Activated naive CD4-positive, alpha-beta T cell treated with Interleukin-2 at 50 U/mL for 16 hours (primary cell): ENCODE measurements around the gene GALNS.
A peak's percentile ranks its signal among the peaks of the same experiment; 100 is the strongest.
"Not testable (repeated sequence)": the region's sequence is repeated elsewhere in the genome, so short reads cannot be mapped to it uniquely, and the experiment has no call there.

ENCODE experiments used
- DNase-seq: peaks from one replicate; pipeline ENCODE4 v3.0.0-alpha.2; 2020

Gene GALNS

DNA sequence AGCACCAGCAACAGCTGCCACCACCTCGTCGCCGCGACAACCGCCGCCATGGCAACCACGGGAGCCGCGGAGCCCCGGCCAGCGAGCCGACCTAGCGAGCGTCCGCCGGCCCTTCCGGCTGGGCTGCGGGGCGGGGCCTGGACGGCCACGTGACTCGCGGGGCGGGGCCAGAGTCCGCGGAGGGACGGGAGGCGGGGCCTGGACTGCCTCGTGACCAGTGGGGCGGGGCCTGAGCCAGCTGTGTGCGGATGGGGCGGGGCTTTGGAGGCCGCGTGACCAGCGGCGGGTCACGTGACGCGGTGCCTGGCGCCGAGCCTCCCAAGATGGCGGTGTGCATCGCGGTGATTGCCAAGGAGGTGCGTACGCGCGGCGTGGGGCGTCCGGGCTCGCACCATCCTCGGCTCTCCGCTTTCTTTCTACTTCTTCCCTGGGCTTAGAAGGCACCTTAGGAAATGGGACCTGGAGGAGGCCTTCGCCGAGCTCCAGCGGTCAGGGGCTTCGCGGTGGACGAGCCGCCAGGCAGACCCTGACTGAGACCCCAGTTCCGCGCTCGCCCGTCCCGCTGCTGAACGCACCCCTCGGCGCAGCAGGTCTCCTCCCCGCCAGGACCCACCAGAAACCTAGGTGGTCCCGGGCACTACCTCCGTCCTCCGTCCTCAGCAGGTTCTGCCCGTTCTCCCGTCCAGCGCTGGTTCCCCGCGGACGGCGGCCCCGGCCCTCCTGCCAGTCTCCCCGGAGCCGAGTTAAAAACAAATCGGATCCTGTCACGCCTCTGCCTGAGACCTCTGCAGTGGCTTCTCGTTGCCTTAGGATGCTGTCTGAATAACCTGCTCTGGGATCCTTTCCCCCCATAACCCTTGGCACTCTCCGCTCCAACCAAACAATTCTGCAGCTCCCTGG, at the start of gene GALNS, which contains the start of gene TRAPPC2L:
Gene GALNS (minus strand): TSS at position 120 of the 900 bp plus-strand sequence. CDS start 70 bp downstream, at position 50.
Gene TRAPPC2L (plus strand): TSS at position 300 of the 900 bp plus-strand sequence. CDS start 24 bp downstream, at position 324.
- peak; percentile 99 for DNase-seq

GRCh38 chr16:88906020-88906419, 49.3 kb upstream of the GALNS start:
- no peak for DNase-seq

GRCh38 chr16:88905563-88905962, 48.8 kb upstream of the GALNS start:
- no peak for DNase-seq

GRCh38 chr16:88904676-88905365, 48.1 kb upstream of the GALNS start:
- DNase-seq, result no peak

DNA sequence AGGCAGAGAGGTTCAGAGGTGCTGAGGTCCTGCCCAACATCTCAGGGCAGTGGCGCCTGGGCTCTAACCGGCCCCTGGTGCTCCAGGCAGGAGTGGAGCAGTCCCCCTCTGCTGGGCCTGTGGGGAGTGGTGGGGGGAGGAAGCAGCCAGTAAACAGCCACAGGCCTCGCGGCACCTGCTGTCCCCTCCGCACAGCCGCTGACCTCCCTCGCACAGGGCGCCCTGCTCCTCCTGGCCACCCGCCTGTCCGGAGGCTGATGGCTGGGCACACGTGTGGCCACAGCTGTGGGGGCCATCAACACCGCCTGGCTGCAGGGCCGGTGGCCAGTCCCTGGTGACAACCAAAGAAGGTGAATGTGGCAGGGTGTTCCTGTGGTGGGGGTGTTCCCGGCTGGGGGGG, 46.5 kb upstream of the GALNS start:
- no peak for DNase-seq

DNA sequence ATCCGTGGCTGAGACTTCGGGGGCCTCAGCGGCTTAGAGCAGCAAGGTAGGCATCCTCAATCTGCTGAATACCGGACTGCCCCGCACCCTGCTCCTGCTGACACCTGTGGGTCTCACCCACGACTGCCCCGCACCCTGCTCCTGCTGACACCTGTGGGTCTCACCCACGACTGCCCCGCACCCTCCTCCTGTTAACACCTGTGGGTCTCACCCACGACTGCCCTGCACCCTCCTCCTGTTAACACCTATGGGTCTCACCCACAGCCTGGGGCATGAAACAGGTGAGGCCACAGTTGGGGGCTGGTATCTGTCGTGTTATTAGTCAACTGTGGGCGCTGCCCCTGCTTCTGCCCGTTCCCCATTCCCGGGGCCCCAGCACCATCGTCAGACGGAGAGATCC, 46.0 kb upstream of the GALNS start:
- DNase-seq, result no peak

- no peak for DNase-seq
Measured at GRCh38 chr16:88901718-88902337, 45.1 kb upstream of the GALNS start.

GRCh38 chr16:88900662-88901052, 43.9 kb upstream of the GALNS start:
- DNase-seq, result no peak

- DNase-seq, result no peak
Measured at GRCh38 chr16:88899901-88900661, 43.3 kb upstream of the GALNS start.

- no peak for DNase-seq
Measured at GRCh38 chr16:88897696-88898425, 41.1 kb upstream of the GALNS start.

GRCh38 chr16:88896238-88897070, 39.7 kb upstream of the GALNS start:
- no peak for DNase-seq

DNA sequence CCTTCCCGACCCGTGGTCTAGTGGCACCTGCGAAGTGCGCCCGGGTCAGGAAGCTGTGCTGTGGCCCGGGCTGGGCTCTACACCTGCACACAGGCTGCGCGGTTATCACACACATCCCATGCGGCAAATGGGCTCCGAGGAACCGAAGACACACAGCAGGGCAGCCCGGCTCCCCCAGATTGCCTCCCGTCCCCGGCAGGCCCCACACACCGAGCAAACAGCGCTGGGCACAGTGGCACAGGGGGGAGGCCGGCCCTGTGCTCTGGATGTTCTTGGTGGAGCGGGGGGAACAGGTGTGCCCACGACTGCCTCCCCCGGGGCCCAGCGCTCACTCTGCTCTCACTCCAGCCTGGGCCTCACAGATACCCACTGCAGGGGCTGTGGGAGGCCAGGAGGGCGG, 38.6 kb upstream of the GALNS start:
- DNase-seq, result no peak

GRCh38 chr16:88894681-88895300, 38.0 kb upstream of the GALNS start:
- DNase-seq, result no peak

DNA sequence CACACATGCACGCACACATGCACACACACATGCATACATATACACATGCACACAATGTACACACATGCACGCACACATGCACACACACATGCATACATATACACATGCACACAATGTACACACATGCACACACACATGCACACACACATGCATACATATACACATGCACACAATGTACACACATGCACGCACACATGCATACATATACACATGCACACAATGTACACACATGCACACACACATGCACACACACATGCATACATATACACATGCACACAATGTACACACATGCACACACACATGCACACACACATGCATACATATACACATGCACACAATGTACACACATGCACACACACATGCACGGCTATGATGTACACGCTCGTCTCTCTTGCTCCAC, 37.5 kb upstream of the GALNS start:
- DNase-seq, result not testable (repeated sequence)

GRCh38 chr16:88893127-88893968, 36.6 kb upstream of the GALNS start:
- no peak for DNase-seq

GRCh38 chr16:88892065-88892464, 35.3 kb upstream of the GALNS start:
- DNase-seq, result no peak

DNA sequence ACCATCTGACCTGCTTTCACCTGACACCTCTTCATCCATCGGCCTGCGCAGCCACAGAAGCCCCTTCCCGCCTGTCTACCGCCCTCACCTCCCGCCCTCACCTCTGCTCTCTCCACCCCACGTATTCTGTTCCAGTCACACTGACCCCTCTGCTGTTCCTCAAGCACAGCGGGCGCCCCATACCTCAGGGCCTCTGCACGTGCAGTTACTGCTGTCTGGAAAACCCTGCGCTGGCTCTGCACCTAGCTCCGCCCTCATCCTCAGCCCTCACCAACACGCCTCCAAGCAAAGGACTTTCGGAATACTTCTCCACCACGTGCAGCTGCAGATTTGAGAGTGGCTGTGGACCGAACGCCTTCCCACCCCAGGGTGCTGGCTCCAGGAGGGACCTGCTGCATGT, 34.3 kb upstream of the GALNS start:
- DNase-seq, result no peak

DNA sequence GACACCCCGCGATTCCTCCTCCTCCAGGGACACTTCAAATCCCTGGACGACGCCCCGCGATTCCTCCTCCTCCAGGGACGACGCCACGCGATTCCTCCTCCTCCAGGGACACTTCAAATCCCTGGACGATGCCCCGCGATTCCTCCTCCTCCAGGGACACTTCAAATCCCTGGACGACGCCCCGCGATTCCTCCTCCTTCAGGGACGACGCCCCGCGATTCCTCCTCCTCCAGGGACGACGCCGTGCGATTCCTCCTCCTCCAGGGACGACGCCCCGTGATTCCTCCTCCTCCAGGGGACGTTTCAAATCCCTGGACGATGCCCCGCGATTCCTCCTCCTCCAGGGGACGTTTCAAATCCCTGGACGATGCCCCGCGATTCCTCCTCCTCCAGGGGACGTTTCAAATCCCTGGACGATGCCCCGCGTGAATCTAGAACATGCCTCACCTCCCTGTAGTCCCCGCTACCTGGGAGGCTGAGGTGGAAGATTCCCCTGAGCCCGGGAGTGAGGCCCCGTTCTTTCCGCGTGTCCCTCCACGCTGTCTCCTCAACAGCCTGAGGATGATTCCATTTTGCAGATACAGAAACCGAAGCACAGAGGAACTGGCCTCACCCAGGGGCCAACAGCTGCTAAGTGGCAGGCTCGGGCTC, 33.1 kb upstream of the GALNS start:
- DNase-seq, result not testable (repeated sequence)
